GM18511 (cell line): ENCODE results near the gene TUBGCP5.
A peak's percentile ranks its signal among the peaks of the same experiment; 100 is the strongest.

Source experiments
- ATAC-seq: cut with Tn5 transposase; IDR thresholded peaks from one replicate; pipeline ENCODE4 v1.9.1; 2021; ENCODE audit warnings: mild to moderate bottlenecking, moderate library complexity; ENCODE audit not compliant: unreplicated experiment

The TUBGCP5 gene

DNA sequence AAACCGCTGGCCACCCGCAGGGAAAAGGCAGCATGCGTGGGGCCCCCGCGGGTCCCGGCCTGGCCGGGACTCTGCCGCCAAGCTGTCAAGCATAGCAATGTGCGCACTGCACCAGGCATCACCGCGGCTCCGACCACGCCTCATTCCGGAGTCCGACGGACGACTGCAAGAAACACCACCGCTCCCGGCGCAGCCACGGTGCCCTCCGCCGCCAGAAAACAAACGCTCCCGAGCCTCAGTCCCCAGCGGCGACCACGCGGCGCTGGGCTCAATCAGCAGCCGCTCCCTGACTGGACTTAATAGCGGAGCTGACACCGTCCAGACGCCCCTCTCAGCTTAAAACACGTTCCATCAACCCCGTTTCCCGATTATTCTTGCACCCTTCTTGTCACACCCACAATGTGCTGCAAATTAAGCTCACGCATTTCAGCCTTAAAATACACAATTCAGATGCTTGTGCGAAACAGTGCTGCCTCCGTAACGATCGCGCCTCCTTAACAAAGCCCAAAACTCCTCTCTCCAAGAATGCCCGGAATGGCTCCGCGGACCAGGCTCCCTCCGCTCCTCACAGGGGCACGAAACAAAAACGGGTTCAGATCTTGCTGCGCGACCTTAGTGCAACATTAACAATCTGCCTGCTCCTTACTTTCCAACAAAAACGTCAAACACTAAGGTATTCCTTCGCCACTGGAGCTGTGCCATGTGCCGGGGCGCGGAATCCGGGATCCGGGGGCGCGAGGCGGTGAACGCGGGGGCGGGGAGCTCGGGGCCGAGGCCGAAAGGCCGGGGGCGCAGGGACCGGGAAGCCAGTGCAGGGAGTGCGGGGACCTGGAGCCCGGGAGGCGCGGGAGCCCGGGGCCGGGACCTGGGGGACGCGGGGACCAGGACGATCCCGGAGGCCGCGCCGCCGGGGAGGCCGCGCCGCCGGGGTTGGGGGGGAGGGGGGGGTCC, 59.9 kb downstream of the TUBGCP5 start:
- peak; percentile 59 for ATAC-seq

DNA sequence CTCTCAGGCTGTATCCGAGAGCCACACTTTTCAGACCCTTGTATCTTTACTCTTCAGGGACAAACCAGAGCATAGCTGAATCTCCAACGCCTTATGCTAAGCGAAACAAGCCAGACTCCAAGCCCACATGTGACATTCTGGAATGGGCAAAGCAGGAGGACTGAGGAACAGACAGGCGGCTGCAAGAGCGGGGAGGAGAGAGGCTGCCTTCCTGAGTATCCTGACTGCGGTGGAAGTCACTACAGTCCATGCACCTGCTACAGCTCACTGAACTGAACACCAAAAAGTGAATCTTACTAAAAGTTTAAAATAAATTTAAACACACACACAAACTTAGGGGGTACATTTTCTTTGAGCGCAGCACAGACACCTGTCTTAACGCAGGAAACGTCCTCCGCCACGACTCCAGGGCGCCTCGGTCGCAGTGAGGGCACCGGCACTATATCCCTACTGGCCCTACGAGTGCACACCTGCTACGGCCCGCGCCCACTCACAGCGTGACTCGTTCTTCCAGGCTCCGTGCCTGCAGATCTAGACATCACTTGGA, 60.6 kb downstream of the TUBGCP5 start:
- ATAC-seq: peak; percentile 33

GRCh38 chr15:22974745-22975144, 64.6 kb downstream of the TUBGCP5 start:
- ATAC-seq: no peak

GRCh38 chr15:22973987-22974386, 65.4 kb downstream of the TUBGCP5 start:
- ATAC-seq: no peak

DNA sequence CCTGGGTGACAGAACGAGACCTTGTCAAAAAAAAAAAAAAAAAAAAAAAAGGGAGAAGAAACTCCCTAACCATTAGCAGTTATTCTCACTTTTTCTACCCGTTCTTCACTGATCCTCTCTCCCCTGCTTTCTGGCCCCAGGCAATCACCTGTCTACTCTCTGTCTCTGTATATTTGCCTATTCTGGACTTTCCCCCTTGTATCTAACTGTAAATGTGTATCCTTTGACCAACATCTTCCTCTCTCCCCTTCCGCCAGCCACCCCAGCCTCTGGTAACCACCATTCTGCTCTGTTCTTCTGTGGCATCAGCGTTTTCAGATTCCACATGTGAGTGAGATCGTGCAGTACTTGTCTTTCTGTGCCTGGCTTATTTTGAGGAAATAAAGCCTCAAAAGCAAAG, 66.1 kb downstream of the TUBGCP5 start:
- ATAC-seq: peak; percentile 81

DNA sequence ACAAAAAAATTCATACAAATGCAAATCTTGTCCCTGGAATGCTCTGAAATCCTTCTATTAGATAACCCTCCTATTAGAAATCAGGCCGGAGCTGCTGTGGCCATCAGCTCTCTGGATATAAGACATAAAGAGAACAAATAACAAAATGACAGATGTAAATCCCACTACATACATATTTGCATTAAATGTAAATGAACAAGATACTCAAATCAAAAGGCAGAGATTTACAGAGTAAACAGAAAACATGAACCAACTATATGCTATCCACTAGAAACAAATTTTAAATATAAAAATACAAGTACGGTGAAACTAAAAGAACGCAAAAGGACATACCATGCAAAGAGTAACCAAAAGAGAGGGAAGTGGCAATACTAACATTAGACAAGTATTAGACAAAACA, 69.9 kb downstream of the TUBGCP5 start:
- no peak for ATAC-seq

GRCh38 chr15:22968366-22968765, 71.0 kb downstream of the TUBGCP5 start:
- no peak for ATAC-seq

DNA sequence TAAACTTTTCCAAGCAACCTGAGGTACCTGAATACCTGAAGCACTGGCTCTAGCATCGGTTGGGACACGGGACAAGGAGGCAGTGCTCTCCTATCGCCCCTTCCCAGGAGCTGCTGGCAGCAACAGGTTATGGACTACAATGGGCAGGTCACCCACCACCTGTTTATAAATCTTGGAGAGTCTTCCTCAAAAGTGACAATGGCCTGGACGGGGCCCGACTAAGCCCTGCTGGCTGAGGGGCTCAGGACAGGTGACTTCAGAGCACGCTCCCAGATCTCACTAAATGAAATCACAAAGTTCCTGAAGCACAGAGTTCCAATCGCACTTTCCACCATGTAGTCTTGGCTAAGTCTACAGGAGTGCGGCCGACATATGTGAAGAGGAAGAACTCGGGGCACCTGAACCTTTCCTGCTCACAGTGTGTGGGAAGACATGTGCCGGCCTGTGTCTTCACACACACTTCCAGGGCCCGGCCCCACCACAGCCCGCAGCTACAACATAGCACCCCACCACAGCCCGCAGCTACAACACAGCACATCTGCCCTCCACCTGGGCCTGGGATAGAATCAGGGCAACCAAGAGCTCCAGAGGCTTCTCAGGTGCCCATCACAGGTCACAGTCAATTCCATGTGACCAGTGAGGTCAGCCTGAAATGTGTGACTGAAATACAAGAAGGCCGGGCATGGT, 72.1 kb downstream of the TUBGCP5 start:
- no peak for ATAC-seq

DNA sequence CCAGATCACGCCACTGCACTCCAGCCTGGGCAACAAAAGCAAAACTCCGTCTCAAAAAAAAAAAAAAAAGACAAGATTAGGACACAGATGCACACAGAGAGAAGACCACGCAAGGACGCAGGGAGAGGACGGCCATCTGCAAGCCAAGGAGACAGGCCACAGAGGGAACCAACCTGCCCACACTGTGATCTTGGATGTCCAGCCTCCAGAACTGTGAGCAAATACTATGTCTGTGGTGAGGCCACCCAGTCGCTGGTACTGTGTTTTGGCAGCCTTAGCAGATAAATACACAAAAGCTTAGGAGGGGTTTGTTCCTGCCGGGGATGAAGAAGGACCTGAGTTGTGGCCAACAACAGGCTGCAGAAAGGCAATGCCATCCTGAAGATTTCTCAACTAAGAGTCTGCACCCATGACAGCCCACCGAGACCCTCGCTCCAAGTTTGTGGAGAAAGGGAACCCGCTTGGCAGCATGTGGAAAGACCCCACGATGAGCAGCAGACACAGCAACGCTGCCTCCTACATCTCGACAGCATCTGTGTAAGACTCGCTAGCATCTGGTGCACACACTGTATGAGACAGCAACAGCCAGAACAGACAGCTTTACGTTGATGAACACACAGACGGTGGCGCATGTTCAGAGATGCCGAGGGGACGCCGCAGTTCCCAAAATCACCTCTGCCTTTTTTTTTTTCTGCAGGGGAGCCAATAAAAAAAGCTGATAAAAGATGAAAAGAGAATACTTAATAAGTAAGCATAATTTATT, 72.9 kb downstream of the TUBGCP5 start:
- ATAC-seq: no peak

GRCh38 chr15:22963641-22964040, 75.7 kb downstream of the TUBGCP5 start:
- ATAC-seq: no peak

DNA sequence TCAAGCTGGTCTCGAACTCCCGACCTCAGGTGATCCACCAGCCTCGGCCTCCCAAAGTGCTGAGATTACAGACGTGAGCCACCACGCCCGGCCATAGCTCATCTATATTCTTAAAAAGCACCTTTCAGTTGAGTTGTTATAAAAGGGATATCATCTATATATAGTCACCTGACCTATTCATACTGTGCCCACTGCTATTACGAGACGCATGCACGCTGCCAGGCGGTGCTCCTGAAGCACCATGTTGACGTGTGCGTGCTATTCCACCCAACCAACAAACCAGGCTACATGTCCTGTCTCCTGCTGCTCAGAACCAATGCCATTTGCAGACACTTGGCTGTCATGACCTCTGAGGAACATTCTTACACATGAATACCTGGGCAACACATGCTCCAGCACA, 76.8 kb downstream of the TUBGCP5 start:
- no peak for ATAC-seq

GRCh38 chr15:22961762-22962161, 77.6 kb downstream of the TUBGCP5 start:
- ATAC-seq: no peak

GRCh38 chr15:22960556-22960955, 78.8 kb downstream of the TUBGCP5 start:
- no peak for ATAC-seq

- no peak for ATAC-seq
These were observed 79.2 kb downstream of the TUBGCP5 start for GRCh38 chr15:22960126-22960525.

- ATAC-seq: no peak
These were observed 79.9 kb downstream of the TUBGCP5 start for GRCh38 chr15:22959321-22960101.

- peak; percentile 83 for ATAC-seq
These were observed 80.7 kb downstream of the TUBGCP5 start for GRCh38 chr15:22958487-22959280.

DNA sequence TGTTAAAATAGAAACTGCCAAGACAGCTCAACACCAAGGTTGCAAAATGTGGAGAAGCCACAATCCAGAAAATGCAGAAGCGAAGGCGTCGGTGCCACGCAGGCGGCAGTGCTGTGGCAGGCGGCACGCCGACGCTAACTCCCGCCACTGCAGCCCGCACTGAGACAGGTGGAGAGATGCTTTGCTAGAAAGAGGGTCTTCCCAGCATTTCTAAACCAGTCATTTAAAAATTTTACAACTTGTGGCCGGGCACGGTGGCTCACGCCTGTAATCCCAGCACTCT, 82.5 kb downstream of the TUBGCP5 start:
- ATAC-seq: no peak

GRCh38 chr15:22956257-22956977, 83.0 kb downstream of the TUBGCP5 start:
- ATAC-seq: no peak

- no peak for ATAC-seq
These were observed 83.7 kb downstream of the TUBGCP5 start for GRCh38 chr15:22955544-22956119.
